HEK293 (cell line): Measurements from ENCODE around the gene WFDC1.

Experiments used
- CTCF ChIA-PET: fragments of 350-600 bp; formaldehyde crosslinking; extraction: SDS; loops from one replicate; lab custom pipeline; 2021; ENCODE audit warnings: antibody characterized with exemption; lab: Yijun Ruan, JAX
- POLR2A ChIA-PET: fragments of 300-600 bp; formaldehyde crosslinking; extraction: SDS; loops from one replicate; lab custom pipeline; 2020; ENCODE audit warnings: antibody characterized with exemption, inconsistent platforms; lab: Yijun Ruan, JAX
- H3K27ac ChIP-seq: fragments of 200-500 bp; sonication (Bioruptor generic); 2 replicates; pipeline ENCODE4 v1.5.1; 2014; ENCODE audit warnings: low read depth, low read length, control low read depth, inconsistent platforms; ENCODE audit errors: extremely low read depth
- H3K36me3 ChIP-seq, 2 experiments: fragments of 200-500 bp in 1 of 2; sonication (Bioruptor generic) in 1 of 2; 1 replicate in 1 of 2; 2 replicates in 1 of 2; pipeline ENCODE4 v1.5.1; 2014 to 2017; ENCODE audit warnings: inconsistent platforms in 2 of 2, low read length in 2 of 2; ENCODE audit not compliant: control insufficient read depth in 2 of 2, insufficient read depth in 1 of 2
- H3K4me1 ChIP-seq: fragments of 200-500 bp; sonication (Bioruptor generic); 2 replicates; pipeline ENCODE4 v1.5.1; 2014; ENCODE audit warnings: mild to moderate bottlenecking, low read length, inconsistent platforms; ENCODE audit not compliant: control insufficient read depth, insufficient read depth
- H3K4me3 ChIP-seq: 2 replicates; pipeline ENCODE4 v1.5.1; 2011; ENCODE audit warnings: low read depth, mild to moderate bottlenecking, control low read depth, low read length, moderate library complexity
- H3K9me3 ChIP-seq: fragments of 200-500 bp; sonication (Bioruptor generic); 2 replicates; pipeline ENCODE4 v1.5.1; 2014; ENCODE audit warnings: low read depth, low read length, inconsistent platforms; ENCODE audit not compliant: control insufficient read depth, insufficient read depth
- GLI2 ChIP-seq: fragments of 450-650 bp; formaldehyde crosslinking; IDR thresholded peaks from 2 replicates; pipeline ENCODE4; 2017; ENCODE audit warnings: missing biosample characterization, missing genetic modification characterization, low read depth, borderline replicate concordance
- KLF10 ChIP-seq: fragments of 450-650 bp; IDR thresholded peaks from 2 replicates; pipeline ENCODE4 v1.5.1; 2018; ENCODE audit warnings: missing biosample characterization, mild to moderate bottlenecking, missing genetic modification characterization
- ZBTB7A ChIP-seq: fragments of 450-650 bp; formaldehyde crosslinking; IDR thresholded peaks from 2 replicates; pipeline ENCODE4 v1.5.1; 2016; ENCODE audit warnings: low read depth, missing biosample characterization, missing genetic modification characterization
- ZFP41 ChIP-seq: fragments of 450-650 bp; formaldehyde crosslinking; IDR thresholded peaks from 2 replicates; pipeline ENCODE4 v1.5.1; 2016; ENCODE audit warnings: missing biosample characterization, missing genetic modification characterization, borderline replicate concordance
- ZNF2 ChIP-seq: fragments of 450-650 bp; formaldehyde crosslinking; IDR thresholded peaks from 2 replicates; pipeline ENCODE4 v1.5.1; 2016; ENCODE audit warnings: missing biosample characterization, missing genetic modification characterization
- ZNF202 ChIP-seq: fragments of 450-650 bp; formaldehyde crosslinking; IDR thresholded peaks from 2 replicates; pipeline ENCODE4 v1.5.1; 2016; ENCODE audit warnings: missing biosample characterization, missing genetic modification characterization, borderline replicate concordance
- ZNF223 ChIP-seq: fragments of 450-650 bp; formaldehyde crosslinking; IDR thresholded peaks from 2 replicates; pipeline ENCODE4 v1.5.1; 2016; ENCODE audit warnings: missing biosample characterization, missing genetic modification characterization
- ZNF302 ChIP-seq: fragments of 450-650 bp; formaldehyde crosslinking; IDR thresholded peaks from 2 replicates; pipeline ENCODE4 v1.5.1; 2016; ENCODE audit warnings: missing biosample characterization, missing genetic modification characterization, low read depth
- ZNF624 ChIP-seq: fragments of 450-650 bp; formaldehyde crosslinking; IDR thresholded peaks from 2 replicates; pipeline ENCODE4 v1.5.1; 2017; ENCODE audit warnings: missing biosample characterization, missing genetic modification characterization
- ZSCAN23 ChIP-seq: fragments of 450-650 bp; formaldehyde crosslinking; IDR thresholded peaks from 2 replicates; pipeline ENCODE4 v1.5.1; 2016; ENCODE audit warnings: missing biosample characterization, missing genetic modification characterization
- TF ChIP-seq, protein P1 (sequence below): fragments of 450-650 bp; formaldehyde crosslinking; IDR thresholded peaks from 2 replicates; pipeline ENCODE4 v1.5.1; 2016; ENCODE audit warnings: missing biosample characterization, missing genetic modification characterization
- TF ChIP-seq, protein P2 (sequence below): fragments of 450-650 bp; formaldehyde crosslinking; IDR thresholded peaks from 2 replicates; pipeline ENCODE4 v1.5.1; 2017; ENCODE audit warnings: missing biosample characterization, missing genetic modification characterization
- TF ChIP-seq, protein P3 (sequence below): fragments of 450-650 bp; formaldehyde crosslinking; IDR thresholded peaks from 2 replicates; pipeline ENCODE4 v1.5.1; 2016; ENCODE audit warnings: missing biosample characterization, missing genetic modification characterization
- TF ChIP-seq, protein P4 (sequence below): fragments of 450-650 bp; formaldehyde crosslinking; IDR thresholded peaks from 2 replicates; pipeline ENCODE4 v1.5.1; 2016; ENCODE audit warnings: missing biosample characterization, missing genetic modification characterization
- TF ChIP-seq, protein P5 (sequence below): fragments of 450-650 bp; formaldehyde crosslinking; IDR thresholded peaks from 2 replicates; pipeline ENCODE4 v1.5.1; 2016; ENCODE audit warnings: missing biosample characterization, missing genetic modification characterization, low read depth
- TF ChIP-seq, protein P6 (sequence below): fragments of 450-650 bp; formaldehyde crosslinking; optimal IDR thresholded peaks from 2 replicates; pipeline ENCODE3; 2016; ENCODE audit warnings: missing biosample characterization, mild to moderate bottlenecking, missing genetic modification characterization
- TF ChIP-seq, protein P7 (sequence below): fragments of 450-650 bp; formaldehyde crosslinking; IDR thresholded peaks from 2 replicates; pipeline ENCODE4 v1.5.1; 2016; ENCODE audit warnings: missing biosample characterization, missing genetic modification characterization
- TF ChIP-seq, protein P8 (sequence below): fragments of 450-650 bp; formaldehyde crosslinking; IDR thresholded peaks from 2 replicates; pipeline ENCODE4 v1.5.1; 2016; ENCODE audit warnings: missing biosample characterization, missing genetic modification characterization

The WFDC1 gene

DNA sequence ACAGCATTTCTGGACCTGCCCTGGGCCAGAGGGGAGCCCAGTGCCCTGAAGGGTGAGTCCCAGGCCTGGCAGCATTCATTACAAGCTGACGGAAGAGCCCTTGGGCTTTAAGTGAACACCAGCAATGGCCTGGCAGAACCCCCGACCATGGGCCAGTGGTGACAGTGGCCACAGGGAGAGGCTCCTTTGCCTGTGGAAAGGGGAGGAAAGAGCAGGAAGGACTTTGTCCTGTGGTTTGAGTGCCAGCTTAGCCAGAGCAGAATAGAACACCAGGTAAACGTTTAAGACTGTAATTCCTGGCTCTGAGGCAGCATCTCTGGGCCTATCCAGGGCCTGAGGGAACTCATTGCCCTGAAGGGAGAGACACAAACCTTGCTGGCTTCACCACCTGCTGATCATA is 39.4 kb downstream of the WFDC1 start:
- Histone ChIP-seq H3K27ac (no peak overlapping the region), H3K4me3 (no peak overlapping the region), H3K9me3 (no peaks in the 10 kb centered on the region), H3K36me3 (no peaks in the 10 kb centered on the region), H3K4me1 (no peaks in the 10 kb centered on the region)
- TF ChIP-seq, protein P1, sequence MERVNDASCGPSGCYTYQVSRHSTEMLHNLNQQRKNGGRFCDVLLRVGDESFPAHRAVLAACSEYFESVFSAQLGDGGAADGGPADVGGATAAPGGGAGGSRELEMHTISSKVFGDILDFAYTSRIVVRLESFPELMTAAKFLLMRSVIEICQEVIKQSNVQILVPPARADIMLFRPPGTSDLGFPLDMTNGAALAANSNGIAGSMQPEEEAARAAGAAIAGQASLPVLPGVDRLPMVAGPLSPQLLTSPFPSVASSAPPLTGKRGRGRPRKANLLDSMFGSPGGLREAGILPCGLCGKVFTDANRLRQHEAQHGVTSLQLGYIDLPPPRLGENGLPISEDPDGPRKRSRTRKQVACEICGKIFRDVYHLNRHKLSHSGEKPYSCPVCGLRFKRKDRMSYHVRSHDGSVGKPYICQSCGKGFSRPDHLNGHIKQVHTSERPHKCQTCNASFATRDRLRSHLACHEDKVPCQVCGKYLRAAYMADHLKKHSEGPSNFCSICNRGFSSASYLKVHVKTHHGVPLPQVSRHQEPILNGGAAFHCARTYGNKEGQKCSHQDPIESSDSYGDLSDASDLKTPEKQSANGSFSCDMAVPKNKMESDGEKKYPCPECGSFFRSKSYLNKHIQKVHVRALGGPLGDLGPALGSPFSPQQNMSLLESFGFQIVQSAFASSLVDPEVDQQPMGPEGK: no peak
- TF ChIP-seq, protein P2, sequence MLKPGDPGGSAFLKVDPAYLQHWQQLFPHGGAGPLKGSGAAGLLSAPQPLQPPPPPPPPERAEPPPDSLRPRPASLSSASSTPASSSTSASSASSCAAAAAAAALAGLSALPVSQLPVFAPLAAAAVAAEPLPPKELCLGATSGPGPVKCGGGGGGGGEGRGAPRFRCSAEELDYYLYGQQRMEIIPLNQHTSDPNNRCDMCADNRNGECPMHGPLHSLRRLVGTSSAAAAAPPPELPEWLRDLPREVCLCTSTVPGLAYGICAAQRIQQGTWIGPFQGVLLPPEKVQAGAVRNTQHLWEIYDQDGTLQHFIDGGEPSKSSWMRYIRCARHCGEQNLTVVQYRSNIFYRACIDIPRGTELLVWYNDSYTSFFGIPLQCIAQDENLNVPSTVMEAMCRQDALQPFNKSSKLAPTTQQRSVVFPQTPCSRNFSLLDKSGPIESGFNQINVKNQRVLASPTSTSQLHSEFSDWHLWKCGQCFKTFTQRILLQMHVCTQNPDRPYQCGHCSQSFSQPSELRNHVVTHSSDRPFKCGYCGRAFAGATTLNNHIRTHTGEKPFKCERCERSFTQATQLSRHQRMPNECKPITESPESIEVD (tag by site-specific recombination): no peak
- TF ChIP-seq ZNF2 (tag by site-specific recombination) (no peak), ZNF624 (tag by site-specific recombination) (no peak), ZNF302 (tag by site-specific recombination) (no peak)
- TF ChIP-seq, protein P3, sequence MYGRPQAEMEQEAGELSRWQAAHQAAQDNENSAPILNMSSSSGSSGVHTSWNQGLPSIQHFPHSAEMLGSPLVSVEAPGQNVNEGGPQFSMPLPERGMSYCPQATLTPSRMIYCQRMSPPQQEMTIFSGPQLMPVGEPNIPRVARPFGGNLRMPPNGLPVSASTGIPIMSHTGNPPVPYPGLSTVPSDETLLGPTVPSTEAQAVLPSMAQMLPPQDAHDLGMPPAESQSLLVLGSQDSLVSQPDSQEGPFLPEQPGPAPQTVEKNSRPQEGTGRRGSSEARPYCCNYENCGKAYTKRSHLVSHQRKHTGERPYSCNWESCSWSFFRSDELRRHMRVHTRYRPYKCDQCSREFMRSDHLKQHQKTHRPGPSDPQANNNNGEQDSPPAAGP (tag by site-specific recombination): no peak
- ChIA-PET POLR2A (no interaction called here), CTCF (no interaction called here)

DNA sequence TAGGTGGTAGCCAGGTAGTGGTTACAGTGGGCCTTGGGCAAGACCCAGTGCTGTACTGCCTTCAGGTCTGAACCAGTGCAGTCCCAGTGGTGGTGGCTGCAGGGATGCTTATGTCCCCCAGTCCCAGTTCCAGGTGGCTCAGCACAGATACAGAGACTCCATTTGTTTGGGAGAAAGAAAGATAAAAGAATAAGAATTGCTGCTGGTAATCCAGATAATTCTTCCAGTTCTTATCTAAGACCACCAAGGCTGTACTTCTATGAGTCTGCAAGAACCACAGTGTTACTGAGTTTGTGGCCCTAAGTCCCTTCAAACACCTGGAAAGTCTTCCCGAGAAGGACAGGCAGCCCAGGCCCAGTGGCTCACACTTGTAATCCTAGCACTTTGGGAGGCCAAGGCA is 39.8 kb downstream of the WFDC1 start:
- no peak overlapping the region for H3K4me3 ChIP-seq
- no peaks in the 10 kb centered on the region for H3K4me1 ChIP-seq
- H3K36me3 ChIP-seq: no peaks in the 10 kb centered on the region
- no peaks in the 10 kb centered on the region for H3K9me3 ChIP-seq
- no peak overlapping the region for H3K27ac ChIP-seq
- CTCF ChIA-PET: no interaction called here
- POLR2A ChIA-PET: no interaction called here
- TF ChIP-seq ZNF202 (tag by site-specific recombination): no peak
- TF ChIP-seq, protein P4, sequence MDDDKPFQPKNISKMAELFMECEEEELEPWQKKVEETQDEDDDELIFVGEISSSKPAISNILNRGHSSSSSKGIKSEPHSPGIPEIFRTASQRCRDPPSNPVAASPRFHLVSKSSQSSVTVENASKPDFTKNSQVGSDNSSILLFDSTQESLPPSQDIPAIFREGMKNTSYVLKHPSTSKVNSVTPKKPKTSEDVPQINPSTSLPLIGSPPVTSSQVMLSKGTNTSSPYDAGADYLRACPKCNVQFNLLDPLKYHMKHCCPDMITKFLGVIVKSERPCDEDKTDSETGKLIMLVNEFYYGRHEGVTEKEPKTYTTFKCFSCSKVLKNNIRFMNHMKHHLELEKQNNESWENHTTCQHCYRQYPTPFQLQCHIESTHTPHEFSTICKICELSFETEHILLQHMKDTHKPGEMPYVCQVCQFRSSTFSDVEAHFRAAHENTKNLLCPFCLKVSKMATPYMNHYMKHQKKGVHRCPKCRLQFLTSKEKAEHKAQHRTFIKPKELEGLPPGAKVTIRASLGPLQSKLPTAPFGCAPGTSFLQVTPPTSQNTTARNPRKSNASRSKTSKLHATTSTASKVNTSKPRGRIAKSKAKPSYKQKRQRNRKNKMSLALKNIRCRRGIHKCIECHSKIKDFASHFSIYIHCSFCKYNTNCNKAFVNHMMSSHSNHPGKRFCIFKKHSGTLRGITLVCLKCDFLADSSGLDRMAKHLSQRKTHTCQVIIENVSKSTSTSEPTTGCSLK (tag by site-specific recombination): no peak
- TF ChIP-seq KLF10 (tag by site-specific recombination): no peak
- TF ChIP-seq, protein P5, sequence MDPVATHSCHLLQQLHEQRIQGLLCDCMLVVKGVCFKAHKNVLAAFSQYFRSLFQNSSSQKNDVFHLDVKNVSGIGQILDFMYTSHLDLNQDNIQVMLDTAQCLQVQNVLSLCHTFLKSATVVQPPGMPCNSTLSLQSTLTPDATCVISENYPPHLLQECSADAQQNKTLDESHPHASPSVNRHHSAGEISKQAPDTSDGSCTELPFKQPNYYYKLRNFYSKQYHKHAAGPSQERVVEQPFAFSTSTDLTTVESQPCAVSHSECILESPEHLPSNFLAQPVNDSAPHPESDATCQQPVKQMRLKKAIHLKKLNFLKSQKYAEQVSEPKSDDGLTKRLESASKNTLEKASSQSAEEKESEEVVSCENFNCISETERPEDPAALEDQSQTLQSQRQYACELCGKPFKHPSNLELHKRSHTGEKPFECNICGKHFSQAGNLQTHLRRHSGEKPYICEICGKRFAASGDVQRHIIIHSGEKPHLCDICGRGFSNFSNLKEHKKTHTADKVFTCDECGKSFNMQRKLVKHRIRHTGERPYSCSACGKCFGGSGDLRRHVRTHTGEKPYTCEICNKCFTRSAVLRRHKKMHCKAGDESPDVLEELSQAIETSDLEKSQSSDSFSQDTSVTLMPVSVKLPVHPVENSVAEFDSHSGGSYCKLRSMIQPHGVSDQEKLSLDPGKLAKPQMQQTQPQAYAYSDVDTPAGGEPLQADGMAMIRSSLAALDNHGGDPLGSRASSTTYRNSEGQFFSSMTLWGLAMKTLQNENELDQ: no peak
- TF ChIP-seq ZFP41 (tag by site-specific recombination): no peak
- no peak for TF ChIP-seq ZNF223 (tag by site-specific recombination)
- TF ChIP-seq ZBTB7A: no peak
- TF ChIP-seq GLI2 (tag by site-specific recombination): no peak
- TF ChIP-seq, protein P6, sequence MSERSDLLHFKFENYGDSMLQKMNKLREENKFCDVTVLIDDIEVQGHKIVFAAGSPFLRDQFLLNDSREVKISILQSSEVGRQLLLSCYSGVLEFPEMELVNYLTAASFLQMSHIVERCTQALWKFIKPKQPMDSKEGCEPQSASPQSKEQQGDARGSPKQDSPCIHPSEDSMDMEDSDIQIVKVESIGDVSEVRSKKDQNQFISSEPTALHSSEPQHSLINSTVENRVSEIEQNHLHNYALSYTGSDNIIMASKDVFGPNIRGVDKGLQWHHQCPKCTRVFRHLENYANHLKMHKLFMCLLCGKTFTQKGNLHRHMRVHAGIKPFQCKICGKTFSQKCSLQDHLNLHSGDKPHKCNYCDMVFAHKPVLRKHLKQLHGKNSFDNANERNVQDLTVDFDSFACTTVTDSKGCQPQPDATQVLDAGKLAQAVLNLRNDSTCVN (tag by site-specific recombination): no peak
- TF ChIP-seq, protein P7, sequence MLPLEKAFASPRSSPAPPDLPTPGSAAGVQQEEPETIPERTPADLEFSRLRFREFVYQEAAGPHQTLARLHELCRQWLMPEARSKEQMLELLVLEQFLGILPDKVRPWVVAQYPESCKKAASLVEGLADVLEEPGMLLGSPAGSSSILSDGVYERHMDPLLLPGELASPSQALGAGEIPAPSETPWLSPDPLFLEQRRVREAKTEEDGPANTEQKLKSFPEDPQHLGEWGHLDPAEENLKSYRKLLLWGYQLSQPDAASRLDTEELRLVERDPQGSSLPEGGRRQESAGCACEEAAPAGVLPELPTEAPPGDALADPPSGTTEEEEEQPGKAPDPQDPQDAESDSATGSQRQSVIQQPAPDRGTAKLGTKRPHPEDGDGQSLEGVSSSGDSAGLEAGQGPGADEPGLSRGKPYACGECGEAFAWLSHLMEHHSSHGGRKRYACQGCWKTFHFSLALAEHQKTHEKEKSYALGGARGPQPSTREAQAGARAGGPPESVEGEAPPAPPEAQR (tag by site-specific recombination): no peak
- no peak for TF ChIP-seq ZSCAN23 (tag by site-specific recombination)
- TF ChIP-seq, protein P8, sequence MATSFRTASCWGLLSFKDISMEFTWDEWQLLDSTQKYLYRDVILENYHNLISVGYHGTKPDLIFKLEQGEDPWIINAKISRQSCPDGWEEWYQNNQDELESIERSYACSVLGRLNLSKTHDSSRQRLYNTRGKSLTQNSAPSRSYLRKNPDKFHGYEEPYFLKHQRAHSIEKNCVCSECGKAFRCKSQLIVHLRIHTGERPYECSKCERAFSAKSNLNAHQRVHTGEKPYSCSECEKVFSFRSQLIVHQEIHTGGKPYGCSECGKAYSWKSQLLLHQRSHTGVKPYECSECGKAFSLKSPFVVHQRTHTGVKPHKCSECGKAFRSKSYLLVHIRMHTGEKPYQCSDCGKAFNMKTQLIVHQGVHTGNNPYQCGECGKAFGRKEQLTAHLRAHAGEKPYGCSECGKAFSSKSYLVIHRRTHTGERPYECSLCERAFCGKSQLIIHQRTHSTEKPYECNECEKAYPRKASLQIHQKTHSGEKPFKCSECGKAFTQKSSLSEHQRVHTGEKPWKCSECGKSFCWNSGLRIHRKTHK (tag by site-specific recombination): no peak
